H1 (cell line): ENCODE measurements around the gene ARID1B. TPM values are rescaled to one million over a fixed set of nuclear protein-coding genes. Genes with fewer than 3 reads are reported as not detected.

ENCODE experiments used
- BRCA1 ChIP-seq: IDR thresholded peaks from 2 replicates; pipeline ENCODE4 v1.6.1; 2012; ENCODE audit warnings: low read depth, low read length, improper control_type of control experiment
- CHD1 ChIP-seq: IDR thresholded peaks from 2 replicates; pipeline ENCODE4 v1.6.1; 2012; ENCODE audit warnings: low read depth, low read length, improper control_type of control experiment
- NANOG ChIP-seq: IDR thresholded peaks from 2 replicates; pipeline ENCODE4 v1.6.1; 2011; ENCODE audit warnings: low read length, low read depth, mild to moderate bottlenecking, inconsistent platforms; ENCODE audit not compliant: insufficient read depth, poor library complexity, severe bottlenecking
- POLR2AphosphoS5 ChIP-seq: IDR thresholded peaks from 2 replicates; pipeline ENCODE4 v1.6.1; 2011; ENCODE audit warnings: low read depth, low read length
- RBBP5 ChIP-seq: IDR thresholded peaks from 2 replicates; pipeline ENCODE4 v1.7.1; 2012; ENCODE audit warnings: low read depth, mild to moderate bottlenecking, inconsistent platforms, low read length, moderate library complexity, borderline replicate concordance
- TAF1 ChIP-seq: IDR thresholded peaks from 2 replicates; pipeline ENCODE4 v1.6.1; 2011; ENCODE audit warnings: mild to moderate bottlenecking, low read depth, low read length
- TAF7 ChIP-seq: optimal IDR thresholded peaks from 2 replicates; pipeline ENCODE3; 2011; ENCODE audit warnings: low read depth, mild to moderate bottlenecking, inconsistent platforms, low read length, moderate library complexity, borderline replicate concordance
- TBP ChIP-seq: IDR thresholded peaks from 2 replicates; pipeline ENCODE4 v1.6.1; 2011; ENCODE audit warnings: low read depth, low read length, improper control_type of control experiment
- polyA plus RNA-seq, 7 experiments: library from polyadenylated mRNA; depleted of rRNA in 3 of 7; stranded (reverse) in 5 of 7; unstranded in 2 of 7; fragments of >200 nt in 5 of 7; fragments of 200-250 nt in 2 of 7; gene quantifications; 1 replicate in 5 of 7; 2 replicates in 1 of 7; 4 replicates in 1 of 7; pipeline versions ENCODE4 v1.2.1 to v1.2.3, GENCODE V29; 2011 to 2013; ENCODE audit warnings: missing spikeins in 2 of 7, mixed read lengths in 2 of 7
- total RNA-seq: library from RNA; stranded (reverse); fragmentation: NEBNext Ultra II Directional; extraction: Animal tissue kit (Norgen Biotek cat#: 25700); gene quantifications from 2 replicates; pipeline ENCODE4 v1.2.1, GENCODE V29; 2021
- TF ChIP-seq, protein P1 (sequence below): IDR thresholded peaks from 2 replicates; pipeline ENCODE4 v1.6.1; 2012; ENCODE audit warnings: low read length, inconsistent platforms

Gene ARID1B
- total and polyA plus RNA-seq, 2 of the 8 experiments (the other 6 are each of a cell fraction or from before 2014, with no cell fraction given) = 24.3 to 70.3 TPM

- TF ChIP-seq TAF1 = no peak
- no peak for TF ChIP-seq BRCA1
- TF ChIP-seq, protein P1, sequence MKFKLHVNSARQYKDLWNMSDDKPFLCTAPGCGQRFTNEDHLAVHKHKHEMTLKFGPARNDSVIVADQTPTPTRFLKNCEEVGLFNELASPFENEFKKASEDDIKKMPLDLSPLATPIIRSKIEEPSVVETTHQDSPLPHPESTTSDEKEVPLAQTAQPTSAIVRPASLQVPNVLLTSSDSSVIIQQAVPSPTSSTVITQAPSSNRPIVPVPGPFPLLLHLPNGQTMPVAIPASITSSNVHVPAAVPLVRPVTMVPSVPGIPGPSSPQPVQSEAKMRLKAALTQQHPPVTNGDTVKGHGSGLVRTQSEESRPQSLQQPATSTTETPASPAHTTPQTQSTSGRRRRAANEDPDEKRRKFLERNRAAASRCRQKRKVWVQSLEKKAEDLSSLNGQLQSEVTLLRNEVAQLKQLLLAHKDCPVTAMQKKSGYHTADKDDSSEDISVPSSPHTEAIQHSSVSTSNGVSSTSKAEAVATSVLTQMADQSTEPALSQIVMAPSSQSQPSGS = no peak
- no peak for TF ChIP-seq CHD1
- no peak for TF ChIP-seq POLR2AphosphoS5
- no peak for TF ChIP-seq RBBP5
- TF ChIP-seq TAF7 = no peak
- TF ChIP-seq NANOG = no peak
- no peak for TF ChIP-seq TBP
Observed at GRCh38 chr6:157228426-157229131, 451.4 kb downstream of the ARID1B start (continued).
